ENCODE data around the gene SLITRK6. TPM values are rescaled to one million over a fixed set of nuclear protein-coding genes. Genes with fewer than 3 reads are reported as not detected.

SLITRK6 gene
- total RNA-seq, 1 experiment from 2014 or later, result not detected

DNA sequence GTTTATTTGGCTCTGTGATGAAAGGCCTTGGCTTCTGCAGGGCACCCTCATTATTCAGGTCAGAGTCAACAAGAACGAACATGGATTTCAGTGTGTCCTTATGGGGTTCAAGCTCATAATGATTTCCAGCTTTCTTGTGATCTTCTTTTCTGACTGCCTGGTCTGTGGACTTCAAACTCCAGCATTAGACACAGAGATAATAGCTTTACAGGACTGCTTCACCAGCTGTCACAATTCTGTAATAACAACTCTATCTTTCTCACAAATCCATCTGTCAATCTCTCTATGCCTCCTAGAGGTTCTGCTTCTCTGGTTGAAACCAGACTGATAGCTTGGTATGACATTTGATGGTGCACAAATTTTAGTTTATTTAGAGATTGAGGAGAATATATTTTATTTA, 13.1 kb upstream of the SLITRK6 start:
- CTCF ChIA-PET, result no interaction called here

DNA sequence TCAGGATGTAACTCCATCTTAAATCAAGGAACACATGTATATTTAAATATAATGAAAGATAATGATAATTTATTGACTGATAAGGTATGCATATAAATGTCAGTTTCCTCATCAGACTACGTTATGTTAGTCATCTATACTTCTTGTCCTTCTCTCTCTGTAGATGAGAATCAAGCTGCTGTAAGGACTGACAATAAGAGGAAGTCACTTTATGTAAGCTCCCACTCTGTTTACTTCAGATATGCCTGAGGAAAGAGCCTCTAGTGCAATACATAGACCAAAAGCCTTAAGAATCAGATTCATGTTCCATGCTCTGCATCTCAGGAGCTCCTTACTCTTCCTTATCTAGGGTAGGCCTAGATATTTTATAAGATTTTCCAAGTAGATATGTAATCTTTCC, 9.6 kb upstream of the SLITRK6 start:
- Histone ChIP-seq H3K9me3 (ENCODE audit: control insufficient read depth in 1 of 2, insufficient read depth in 1 of 2, low read depth in 1 of 2, low read length in 2 of 2) (no peaks in the 10 kb centered on the region; a peak in 1 of 4 replicates), H4K20me1 (ENCODE audit: insufficient read depth) (no peaks in the 10 kb centered on the region), H3K36me3 (ENCODE audit: control insufficient read depth in 1 of 2, insufficient read depth in 2 of 2, low read length in 2 of 2) (no peaks in the 10 kb centered on the region), H3K9ac (ENCODE audit: low read length) (no peak overlapping the region), H3K4me1 (ENCODE audit: control insufficient read depth in 1 of 2, insufficient read depth in 2 of 2, low read length in 2 of 2) (no peaks in the 10 kb centered on the region), H3K4me3 (replicated peaks in 1 of 2; ENCODE audit: low read depth in 1 of 2, low read length in 2 of 2) (no peak overlapping the region), H3K9me2 (ENCODE audit: insufficient read depth) (no peaks in the 10 kb centered on the region), H2AFZ (ENCODE audit: low read depth, low read length, poor library complexity, severe bottlenecking) (no peak overlapping the region), H3K4me2 (ENCODE audit: low read length) (no peak overlapping the region), H3K27ac (ENCODE audit: low read depth, low read length) (no peak overlapping the region), H3K27me3 (ENCODE audit: insufficient read depth, low read length) (no peaks in the 10 kb centered on the region), H3K79me2 (ENCODE audit: insufficient read depth, low read length) (no peaks in the 10 kb centered on the region)
- ChIA-PET RAD21 (ENCODE audit: low non-redundant PET in 1 of 2, low total read pairs in 2 of 2, uncharacterized antibody in 2 of 2, unreplicated experiment in 2 of 2) (no interaction called here), POLR2A (no interaction called here), CTCF (no interaction called here)
- TF ChIP-seq, protein P1, sequence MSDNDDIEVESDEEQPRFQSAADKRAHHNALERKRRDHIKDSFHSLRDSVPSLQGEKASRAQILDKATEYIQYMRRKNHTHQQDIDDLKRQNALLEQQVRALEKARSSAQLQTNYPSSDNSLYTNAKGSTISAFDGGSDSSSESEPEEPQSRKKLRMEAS (IDR thresholded peaks at IDR 0.05), result no peak
- TF ChIP-seq, protein P2, sequence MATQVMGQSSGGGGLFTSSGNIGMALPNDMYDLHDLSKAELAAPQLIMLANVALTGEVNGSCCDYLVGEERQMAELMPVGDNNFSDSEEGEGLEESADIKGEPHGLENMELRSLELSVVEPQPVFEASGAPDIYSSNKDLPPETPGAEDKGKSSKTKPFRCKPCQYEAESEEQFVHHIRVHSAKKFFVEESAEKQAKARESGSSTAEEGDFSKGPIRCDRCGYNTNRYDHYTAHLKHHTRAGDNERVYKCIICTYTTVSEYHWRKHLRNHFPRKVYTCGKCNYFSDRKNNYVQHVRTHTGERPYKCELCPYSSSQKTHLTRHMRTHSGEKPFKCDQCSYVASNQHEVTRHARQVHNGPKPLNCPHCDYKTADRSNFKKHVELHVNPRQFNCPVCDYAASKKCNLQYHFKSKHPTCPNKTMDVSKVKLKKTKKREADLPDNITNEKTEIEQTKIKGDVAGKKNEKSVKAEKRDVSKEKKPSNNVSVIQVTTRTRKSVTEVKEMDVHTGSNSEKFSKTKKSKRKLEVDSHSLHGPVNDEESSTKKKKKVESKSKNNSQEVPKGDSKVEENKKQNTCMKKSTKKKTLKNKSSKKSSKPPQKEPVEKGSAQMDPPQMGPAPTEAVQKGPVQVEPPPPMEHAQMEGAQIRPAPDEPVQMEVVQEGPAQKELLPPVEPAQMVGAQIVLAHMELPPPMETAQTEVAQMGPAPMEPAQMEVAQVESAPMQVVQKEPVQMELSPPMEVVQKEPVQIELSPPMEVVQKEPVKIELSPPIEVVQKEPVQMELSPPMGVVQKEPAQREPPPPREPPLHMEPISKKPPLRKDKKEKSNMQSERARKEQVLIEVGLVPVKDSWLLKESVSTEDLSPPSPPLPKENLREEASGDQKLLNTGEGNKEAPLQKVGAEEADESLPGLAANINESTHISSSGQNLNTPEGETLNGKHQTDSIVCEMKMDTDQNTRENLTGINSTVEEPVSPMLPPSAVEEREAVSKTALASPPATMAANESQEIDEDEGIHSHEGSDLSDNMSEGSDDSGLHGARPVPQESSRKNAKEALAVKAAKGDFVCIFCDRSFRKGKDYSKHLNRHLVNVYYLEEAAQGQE (IDR thresholded peaks at IDR 0.05; ENCODE audit: low read depth), result no peak
- TF ChIP-seq EZH2phosphoT487 (IDR thresholded peaks at IDR 0.05; ENCODE audit: borderline replicate concordance), result no peak
- TF ChIP-seq ZFX (IDR thresholded peaks at IDR 0.05), result no peak
- TF ChIP-seq RAD21 (IDR thresholded peaks at IDR 0.05; ENCODE audit: low read depth), result no peak
- no peak for TF ChIP-seq POLR2AphosphoS5 (IDR thresholded peaks at IDR 0.05; ENCODE audit: low read depth, low read length)
- TF ChIP-seq YY1 (IDR thresholded peaks at IDR 0.05; ENCODE audit: extremely low read depth, insufficient replicate concordance, low read depth, low read length), result no peak
- no peak for TF ChIP-seq ZNF274 (IDR thresholded peaks at IDR 0.05; ENCODE audit: low read depth, low read length)
- TF ChIP-seq, protein P3, sequence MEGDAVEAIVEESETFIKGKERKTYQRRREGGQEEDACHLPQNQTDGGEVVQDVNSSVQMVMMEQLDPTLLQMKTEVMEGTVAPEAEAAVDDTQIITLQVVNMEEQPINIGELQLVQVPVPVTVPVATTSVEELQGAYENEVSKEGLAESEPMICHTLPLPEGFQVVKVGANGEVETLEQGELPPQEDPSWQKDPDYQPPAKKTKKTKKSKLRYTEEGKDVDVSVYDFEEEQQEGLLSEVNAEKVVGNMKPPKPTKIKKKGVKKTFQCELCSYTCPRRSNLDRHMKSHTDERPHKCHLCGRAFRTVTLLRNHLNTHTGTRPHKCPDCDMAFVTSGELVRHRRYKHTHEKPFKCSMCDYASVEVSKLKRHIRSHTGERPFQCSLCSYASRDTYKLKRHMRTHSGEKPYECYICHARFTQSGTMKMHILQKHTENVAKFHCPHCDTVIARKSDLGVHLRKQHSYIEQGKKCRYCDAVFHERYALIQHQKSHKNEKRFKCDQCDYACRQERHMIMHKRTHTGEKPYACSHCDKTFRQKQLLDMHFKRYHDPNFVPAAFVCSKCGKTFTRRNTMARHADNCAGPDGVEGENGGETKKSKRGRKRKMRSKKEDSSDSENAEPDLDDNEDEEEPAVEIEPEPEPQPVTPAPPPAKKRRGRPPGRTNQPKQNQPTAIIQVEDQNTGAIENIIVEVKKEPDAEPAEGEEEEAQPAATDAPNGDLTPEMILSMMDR (IDR thresholded peaks at IDR 0.05 in 2 of 3, conservative IDR thresholded peaks at IDR 0.05 in 1 of 3; ENCODE audit: borderline replicate concordance in 1 of 3, insufficient read depth in 1 of 3, low read depth in 2 of 3, low read length in 2 of 3), result no peak
- intact Hi-C loops (cut with micrococcal nuclease), result no loop called here
- BruUV-seq (replicated peaks), result no TSS peak
- no peak for DNase-seq (ENCODE audit: low read depth, low spot score)
- ATAC-seq, result no peak

More for the DNA sequence above, 13.1 kb upstream of the SLITRK6 start:
- Histone ChIP-seq H3K27ac (ENCODE audit: low read depth, low read length) (no peak overlapping the region), H3K27me3 (ENCODE audit: insufficient read depth, low read length) (no peaks in the 10 kb centered on the region), H3K9me3 (ENCODE audit: control insufficient read depth in 1 of 2, insufficient read depth in 1 of 2, low read depth in 1 of 2, low read length in 2 of 2) (no peaks in the 10 kb centered on the region), H2AFZ (ENCODE audit: low read depth, low read length, poor library complexity, severe bottlenecking) (no peak overlapping the region), H3K9me2 (ENCODE audit: insufficient read depth) (no peaks in the 10 kb centered on the region), H4K20me1 (ENCODE audit: insufficient read depth) (no peaks in the 10 kb centered on the region), H3K9ac (ENCODE audit: low read length) (no peak overlapping the region), H3K36me3 (ENCODE audit: control insufficient read depth in 1 of 2, insufficient read depth in 2 of 2, low read length in 2 of 2) (no peaks in the 10 kb centered on the region), H3K79me2 (ENCODE audit: insufficient read depth, low read length) (no peaks in the 10 kb centered on the region), H3K4me2 (ENCODE audit: low read length) (no peak overlapping the region), H3K4me1 (ENCODE audit: control insufficient read depth in 1 of 2, insufficient read depth in 2 of 2, low read length in 2 of 2) (no peaks in the 10 kb centered on the region), H3K4me3 (replicated peaks in 1 of 2; ENCODE audit: low read depth in 1 of 2, low read length in 2 of 2) (no peak overlapping the region)
- DNase-seq (ENCODE audit: low read depth, low spot score), result no peak
- no TSS peak for BruUV-seq (replicated peaks)
- ChIA-PET RAD21 (ENCODE audit: low non-redundant PET in 1 of 2, low total read pairs in 2 of 2, uncharacterized antibody in 2 of 2, unreplicated experiment in 2 of 2) (no interaction called here), POLR2A (no interaction called here)
- TF ChIP-seq CBX3 (IDR thresholded peaks at IDR 0.05; ENCODE audit: low read depth) (no peak), TCF7L2 (IDR thresholded peaks at IDR 0.05; ENCODE audit: borderline replicate concordance, extremely low read depth, insufficient read depth, insufficient read length) (no peak), POLR2A (IDR thresholded peaks at IDR 0.05; ENCODE audit: borderline replicate concordance, extremely low read depth, insufficient read depth, insufficient read length) (no peak), ZFX (IDR thresholded peaks at IDR 0.05) (no peak)
- TF ChIP-seq, protein P1 (IDR thresholded peaks at IDR 0.05), result no peak
- no peak for ATAC-seq
- intact Hi-C loops (cut with micrococcal nuclease), result loop anchor here (5.0 kb wide), 1 partner anchor 970 kb away; no protein-coding TSS in a partner anchor
